B cell (primary cell): ENCODE results near the gene CASZ1. TPM values are rescaled to one million over a fixed set of nuclear protein-coding genes. Genes with fewer than 3 reads are reported as not detected.

Source experiments
- ATAC-seq: fragments of 200-7000 bp; cut with Tn5 transposase; one replicate; pipeline ENCODE4 v1.10.0; 2021; ENCODE audit warnings: low read depth, mild to moderate bottlenecking, moderate number of reproducible peaks, moderate library complexity
- CTCF ChIA-PET: fragments of 350-600 bp; sonication (Branson Sonifier 250); formaldehyde crosslinking; loops from one replicate; lab custom pipeline; 2021; ENCODE audit warnings: antibody characterized with exemption, inconsistent platforms; lab: Charles Lee
- POLR2A ChIA-PET: fragments of 350-600 bp; sonication (Branson Sonifier 250); formaldehyde crosslinking; loops from one replicate; lab custom pipeline; 2021; ENCODE audit warnings: antibody characterized with exemption; lab: Charles Lee
- DNase-seq: peaks from one replicate; pipeline ENCODE4 v3.0.0; 2013
- H2AFZ ChIP-seq: 2 replicates; pipeline ENCODE4 v1.6.1; 2012; ENCODE audit warnings: mild to moderate bottlenecking, low read depth, low read length; ENCODE audit not compliant: insufficient read depth, poor library complexity, severe bottlenecking
- H3K27ac ChIP-seq, 2 donors: 1 replicate in 1 of 2; 2 replicates in 1 of 2; pipeline ENCODE4 v1.5.1; 2012 to 2013; ENCODE audit warnings: low read length in 2 of 2, mild to moderate bottlenecking in 2 of 2, moderate library complexity in 1 of 2
- H3K27me3 ChIP-seq, 4 experiments: fragments of 200-600 bp in 1 of 4; sonication (generic) in 1 of 4; replicated peaks in 1 of 4; 1 replicate in 2 of 4; 2 replicates in 2 of 4; pipeline versions ENCODE4 v1.6.1 to v1.7.0; 2013 to 2016; ENCODE audit warnings: low read length in 3 of 4, mild to moderate bottlenecking in 2 of 4, mixed read lengths in 1 of 4, moderate library complexity in 1 of 4; ENCODE audit not compliant: insufficient read depth in 4 of 4, control insufficient read depth in 3 of 4; ENCODE audit errors: control extremely low read depth in 1 of 4
- H3K36me3 ChIP-seq, 2 experiments: replicated peaks in 1 of 2; 1 replicate in 1 of 2; 2 replicates in 1 of 2; pipeline versions ENCODE4 v1.6.1 to v1.7.1; 2013; ENCODE audit warnings: low read length in 1 of 2; ENCODE audit not compliant: insufficient read depth in 2 of 2, control insufficient read depth in 1 of 2; ENCODE audit errors: control extremely low read depth in 1 of 2, extremely low read depth in 1 of 2
- H3K4me1 ChIP-seq, 2 donors: fragments of 200-600 bp in 1 of 2; sonication (generic) in 1 of 2; 1 replicate in 1 of 2; 2 replicates in 1 of 2; pipeline versions ENCODE4 v1.5.1 to v1.6.1; 2013 to 2017; ENCODE audit warnings: low read length in 2 of 2; ENCODE audit not compliant: control insufficient read depth in 2 of 2, insufficient read depth in 2 of 2
- H3K4me2 ChIP-seq: replicated peaks from 2 replicates; pipeline ENCODE3; 2012; ENCODE audit warnings: mild to moderate bottlenecking, low read depth, low read length; ENCODE audit not compliant: poor library complexity, severe bottlenecking
- H3K4me3 ChIP-seq, 5 experiments: fragments of 200-600 bp in 1 of 5; sonication (generic) in 1 of 5; 1 replicate in 3 of 5; 2 replicates in 2 of 5; pipeline versions ENCODE4 v1.5.1 to v1.7.0; 2011 to 2016; ENCODE audit warnings: low read length in 4 of 5, mild to moderate bottlenecking in 4 of 5, low read depth in 2 of 5, control low read depth in 1 of 5, moderate library complexity in 1 of 5; ENCODE audit not compliant: insufficient read depth in 1 of 5; ENCODE audit errors: control extremely low read depth in 1 of 5, extremely low read depth in 1 of 5
- H3K79me2 ChIP-seq: fragments of 200-600 bp; sonication (generic); one replicate; pipeline ENCODE4 v1.6.0; 2016; ENCODE audit warnings: low read length; ENCODE audit not compliant: control insufficient read depth, insufficient read depth
- H3K9ac ChIP-seq: fragments of 200-600 bp; sonication (generic); 2 replicates; pipeline ENCODE4 v1.6.1; 2017; ENCODE audit warnings: mild to moderate bottlenecking, low read length, moderate library complexity
- H3K9me3 ChIP-seq, 3 donors: one replicate each; pipeline versions ENCODE4 v1.6.1 to v1.7.1; 2013; ENCODE audit warnings: low read length in 2 of 3; ENCODE audit not compliant: control insufficient read depth in 2 of 3, insufficient read depth in 1 of 3; ENCODE audit errors: control extremely low read depth in 1 of 3
- H4K20me1 ChIP-seq: 2 replicates; pipeline ENCODE4 v1.6.0; 2012; ENCODE audit warnings: mild to moderate bottlenecking, low read length; ENCODE audit not compliant: insufficient read depth, control insufficient read depth, poor library complexity, severe bottlenecking
- H3K27ac Mint-ChIP-seq: one replicate; pipeline ENCODE4 v1.8.0; 2021; ENCODE audit warnings: mixed read lengths
- H3K27me3 Mint-ChIP-seq: one replicate; pipeline ENCODE4 v1.8.0; 2021; ENCODE audit warnings: mixed read lengths
- H3K4me1 Mint-ChIP-seq: one replicate; pipeline ENCODE4 v1.8.0; 2021; ENCODE audit warnings: mixed read lengths
- H3K4me3 Mint-ChIP-seq: one replicate; pipeline ENCODE4 v1.8.0; 2021; ENCODE audit warnings: mixed read lengths
- H3K9me3 Mint-ChIP-seq: one replicate; pipeline ENCODE4 v1.8.0; 2022; ENCODE audit warnings: mixed read lengths; ENCODE audit not compliant: insufficient read depth
- CTCF ChIP-seq: fragments of 200-600 bp; IDR thresholded peaks from one replicate; pipeline ENCODE4 v1.8.0; 2022; ENCODE audit warnings: antibody characterized with exemption, mild to moderate bottlenecking
- EZH2 ChIP-seq: IDR thresholded peaks from 2 replicates; pipeline ENCODE4 v1.6.1; 2012; ENCODE audit warnings: borderline replicate concordance, low read depth, mild to moderate bottlenecking, moderate library complexity, low read length; ENCODE audit not compliant: insufficient read depth, poor library complexity, severe bottlenecking
- WGBS: methylation state at CpG from one replicate; pipeline ENCODE4 v1.1.5; 2013; ENCODE audit warnings: missing lambda C conversion rate; ENCODE audit not compliant: insufficient coverage; 5-methylcytosine and 5-hydroxymethylcytosine counted together
- intact Hi-C: fragments of 100-400 bp; cut with micrococcal nuclease; formaldehyde crosslinking; loops from one replicate; pipeline ENCODE4 v1.10.0; 2022
- polyA plus RNA-seq: library from polyadenylated mRNA; depleted of rRNA; stranded (reverse); fragments of >200 nt; gene quantifications from 2 replicates; pipeline ENCODE4 v1.2.3, GENCODE V29; 2012
- total RNA-seq, 2 donors: library from RNA; stranded (reverse); fragments of 120-200 nt in 1 of 2; gene quantifications; 1 replicate in 1 of 2; 2 replicates in 1 of 2; pipeline versions ENCODE4 v1.2.3 to v1.2.4, GENCODE V29; 2013 to 2022

The CASZ1 gene
- total and polyA plus RNA-seq, 2 donors (not counting 1 experiment from before 2014, with no cell fraction given): 9.5 to 27.2 TPM

DNA sequence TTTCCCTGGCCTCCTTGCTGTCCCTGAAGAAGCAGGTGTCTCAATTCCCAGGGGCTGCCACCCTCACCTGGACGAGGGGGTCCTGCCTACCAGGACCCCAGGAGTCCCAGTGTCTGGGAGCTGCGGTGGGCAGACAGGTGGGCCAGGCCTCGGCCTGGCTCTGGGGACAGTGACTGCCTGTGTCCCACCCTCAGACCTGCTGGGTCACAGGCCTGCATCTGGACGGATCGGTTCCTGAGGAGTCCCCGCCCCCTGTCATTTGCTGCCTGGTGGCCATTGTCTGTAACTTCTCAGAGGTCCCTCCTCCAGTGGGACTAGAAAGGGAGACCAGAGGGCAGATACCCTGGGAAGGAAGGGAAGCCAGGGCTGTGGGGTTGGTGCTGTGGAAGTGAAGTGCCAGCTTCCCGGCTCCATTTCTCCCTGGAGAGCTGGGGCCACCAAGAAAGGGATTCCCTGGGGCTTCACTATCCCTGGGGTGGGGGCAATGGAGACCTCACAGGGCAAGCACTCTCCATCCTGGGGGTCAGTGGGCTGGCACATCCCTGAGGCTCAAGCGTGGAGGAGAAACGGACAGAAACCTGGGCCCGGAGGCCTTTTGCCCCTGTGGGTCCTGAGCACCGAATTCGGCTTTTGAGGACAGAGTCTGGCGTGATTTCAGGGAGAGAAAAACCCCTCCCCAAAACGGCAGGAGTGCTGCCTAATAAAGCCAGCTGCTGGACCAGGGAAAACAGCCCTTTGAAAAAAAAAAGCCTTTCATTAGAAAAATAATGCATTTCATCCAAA lies 164.4 kb downstream of the CASZ1 start:
- ChIA-PET CTCF (no interaction called here), POLR2A (no interaction called here)
- TF ChIP-seq CTCF (no peak), EZH2 (no peak)
- Histone ChIP-seq H3K4me1 (no peaks in the 10 kb centered on the region), H3K4me3 (no peak overlapping the region), H2AFZ (no peak overlapping the region), H3K9me3 (no peaks in the 10 kb centered on the region), H3K79me2 (no peaks in the 10 kb centered on the region), H3K27me3 (no peaks in the 10 kb centered on the region), H3K36me3 (peaks cover 0 to 4% of the 10 kb centered on the region in 2 experiments), H3K27ac (no peak overlapping the region), H4K20me1 (no peaks in the 10 kb centered on the region), H3K9ac (no peak overlapping the region), H3K4me2 (no peak overlapping the region)
- DNase-seq (no peak), ATAC-seq (no peak)
- Mint-ChIP-seq H3K27me3 (no peaks in the 10 kb centered on the region), H3K27ac (no peak overlapping the region), H3K9me3 (no peaks in the 10 kb centered on the region), H3K4me3 (no peak overlapping the region), H3K4me1 (no peaks in the 10 kb centered on the region)
- intact Hi-C loops: no loop called here
- 96% methylated on average over 12 of the region's 14 CpGs for WGBS

DNA sequence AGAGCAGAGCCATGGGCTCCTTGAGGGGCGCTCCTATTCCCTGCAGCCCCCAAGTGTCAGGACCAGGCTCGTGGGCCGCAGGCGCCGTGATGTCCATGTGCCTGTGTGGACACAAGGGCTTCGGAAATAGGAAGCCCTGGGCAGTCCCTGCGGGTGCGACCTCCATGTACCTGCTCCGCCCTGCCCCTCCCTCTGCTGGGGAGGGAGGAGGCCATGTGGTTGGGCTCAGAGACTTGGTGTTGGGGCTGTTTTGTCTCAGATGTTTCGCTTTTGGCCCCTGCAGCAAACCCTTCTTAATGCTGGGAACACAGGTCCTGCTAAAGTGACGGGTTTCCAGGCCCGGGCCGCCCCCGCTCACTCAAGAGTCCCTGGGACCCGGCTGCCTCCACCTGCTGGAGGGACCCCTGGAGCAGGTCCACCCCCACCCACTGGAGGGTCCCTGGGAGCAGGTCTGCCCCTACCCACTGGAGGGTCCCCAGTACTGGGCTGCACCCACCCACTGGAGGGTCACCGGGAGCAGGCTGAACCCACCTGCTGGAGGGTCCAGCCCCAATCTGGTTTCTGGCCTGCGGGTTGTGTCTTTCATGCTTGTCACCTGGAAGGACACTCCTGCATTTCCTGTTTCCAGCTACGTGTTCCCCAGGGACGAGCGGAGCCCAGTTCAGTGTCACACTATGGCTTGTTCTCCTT lies 165.2 kb downstream of the CASZ1 start:
- Histone ChIP-seq H3K27ac (no peak overlapping the region), H2AFZ (no peak overlapping the region), H3K4me1 (no peaks in the 10 kb centered on the region), H4K20me1 (no peaks in the 10 kb centered on the region), H3K79me2 (no peaks in the 10 kb centered on the region), H3K4me2 (no peak overlapping the region), H3K9ac (no peak overlapping the region), H3K36me3 (peaks cover 0 to 4% of the 10 kb centered on the region in 2 experiments), H3K4me3 (no peak overlapping the region), H3K27me3 (no peaks in the 10 kb centered on the region), H3K9me3 (no peaks in the 10 kb centered on the region)
- POLR2A ChIA-PET: no interaction called here
- 95% methylated on average over 20 of the region's 20 CpGs for WGBS
- H3K27ac Mint-ChIP-seq: no peak overlapping the region
- TF ChIP-seq EZH2: no peak
- no peak for TF ChIP-seq CTCF
- no peaks in the 10 kb centered on the region for H3K9me3 Mint-ChIP-seq
- intact Hi-C loops: no loop called here
- no peaks in the 10 kb centered on the region for H3K27me3 Mint-ChIP-seq
- DNase-seq: no peak
- no peak overlapping the region for H3K4me3 Mint-ChIP-seq
- H3K4me1 Mint-ChIP-seq: no peaks in the 10 kb centered on the region
- ATAC-seq: no peak
- CTCF ChIA-PET: no interaction called here
